ENCODE data around the gene PRKAG1.

PRKAG1 gene

GRCh38 chr12:48954841-48955501, 63.6 kb downstream of the PRKAG1 start:
- H3K36me3 ChIP-seq (ENCODE audit: control insufficient read depth in 2 of 2, insufficient read depth in 1 of 2, low read length in 2 of 2) = peaks cover 13 to 39% of the 10 kb centered on the region in 2 experiments; a peak in 2 of 3 replicates
- ChIA-PET POLR2A (no interaction called here), CTCF (interaction anchor here (1.2 to 8.9 kb wide), 4 partner anchors 17 to 102 kb away, joined by 4 to 64 read pairs (median 7); no protein-coding TSS in a partner anchor)
- no peak overlapping the region for H3K4me3 ChIP-seq (ENCODE audit: low read depth, low read length)
- H3K27ac ChIP-seq (ENCODE audit: extremely low read depth, low read depth, low read length) = peak overlapping the region; percentile 12; the same call in 1 of the 2 replicates
- TF ChIP-seq OSR2 (tag by site-specific recombination; IDR thresholded peaks at IDR 0.05) (0 out of 2 replicates have a peak, but pooled peaks have one; percentile 16), ZSCAN23 (tag by site-specific recombination; IDR thresholded peaks at IDR 0.05) (no peak), ZNF133 (tag by site-specific recombination; IDR thresholded peaks at IDR 0.05) (peak; percentile 98), ZSCAN18 (tag by site-specific recombination; IDR thresholded peaks at IDR 0.05) (no peak), KLF8 (tag by site-specific recombination; IDR thresholded peaks at IDR 0.05) (no peak)
- TF ChIP-seq, protein P1, sequence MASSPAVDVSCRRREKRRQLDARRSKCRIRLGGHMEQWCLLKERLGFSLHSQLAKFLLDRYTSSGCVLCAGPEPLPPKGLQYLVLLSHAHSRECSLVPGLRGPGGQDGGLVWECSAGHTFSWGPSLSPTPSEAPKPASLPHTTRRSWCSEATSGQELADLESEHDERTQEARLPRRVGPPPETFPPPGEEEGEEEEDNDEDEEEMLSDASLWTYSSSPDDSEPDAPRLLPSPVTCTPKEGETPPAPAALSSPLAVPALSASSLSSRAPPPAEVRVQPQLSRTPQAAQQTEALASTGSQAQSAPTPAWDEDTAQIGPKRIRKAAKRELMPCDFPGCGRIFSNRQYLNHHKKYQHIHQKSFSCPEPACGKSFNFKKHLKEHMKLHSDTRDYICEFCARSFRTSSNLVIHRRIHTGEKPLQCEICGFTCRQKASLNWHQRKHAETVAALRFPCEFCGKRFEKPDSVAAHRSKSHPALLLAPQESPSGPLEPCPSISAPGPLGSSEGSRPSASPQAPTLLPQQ (tag by site-specific recombination; IDR thresholded peaks at IDR 0.05) = no peak
- TF ChIP-seq, protein P2, sequence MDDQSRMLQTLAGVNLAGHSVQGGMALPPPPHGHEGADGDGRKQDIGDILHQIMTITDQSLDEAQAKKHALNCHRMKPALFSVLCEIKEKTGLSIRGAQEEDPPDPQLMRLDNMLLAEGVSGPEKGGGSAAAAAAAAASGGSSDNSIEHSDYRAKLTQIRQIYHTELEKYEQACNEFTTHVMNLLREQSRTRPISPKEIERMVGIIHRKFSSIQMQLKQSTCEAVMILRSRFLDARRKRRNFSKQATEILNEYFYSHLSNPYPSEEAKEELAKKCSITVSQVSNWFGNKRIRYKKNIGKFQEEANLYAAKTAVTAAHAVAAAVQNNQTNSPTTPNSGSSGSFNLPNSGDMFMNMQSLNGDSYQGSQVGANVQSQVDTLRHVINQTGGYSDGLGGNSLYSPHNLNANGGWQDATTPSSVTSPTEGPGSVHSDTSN (CRISPR knock-in tag; IDR thresholded peaks at IDR 0.05) = no peak
- no peaks in the 10 kb centered on the region for H3K9me3 ChIP-seq (ENCODE audit: control insufficient read depth, insufficient read depth, low read depth, low read length)
- no peaks in the 10 kb centered on the region for H3K4me1 ChIP-seq (ENCODE audit: control insufficient read depth, insufficient read depth, low read length)

- POLR2A ChIA-PET = interaction anchor here (1.1 kb wide), 1 partner anchor 11 kb away, joined by 3 read pairs; no protein-coding TSS in a partner anchor
- H3K4me3 ChIP-seq (ENCODE audit: low read depth, low read length) = no peak overlapping the region
- CTCF ChIA-PET = interaction anchor here (0.6 to 8.9 kb wide), 6 partner anchors 14 to 101 kb away, joined by 3 to 64 read pairs (median 4); no protein-coding TSS in a partner anchor
- H3K9me3 ChIP-seq (ENCODE audit: control insufficient read depth, insufficient read depth, low read depth, low read length) = no peaks in the 10 kb centered on the region
- H3K36me3 ChIP-seq (ENCODE audit: control insufficient read depth in 2 of 2, insufficient read depth in 1 of 2, low read length in 2 of 2) = peaks cover 13 to 42% of the 10 kb centered on the region in 2 experiments; a peak in 2 of 3 replicates
- TF ChIP-seq ZNF112 (tag by site-specific recombination; IDR thresholded peaks at IDR 0.05) (no peak), BCL11B (tag by site-specific recombination; IDR thresholded peaks at IDR 0.05; ENCODE audit: low read depth) (no peak), ZNF433 (tag by site-specific recombination; IDR thresholded peaks at IDR 0.05; ENCODE audit: low read depth) (no peak), SALL2 (tag by site-specific recombination; IDR thresholded peaks at IDR 0.05; ENCODE audit: borderline replicate concordance) (no peak), ZNF280C (tag by site-specific recombination; IDR thresholded peaks at IDR 0.05) (no peak), SCRT1 (tag by site-specific recombination; IDR thresholded peaks at IDR 0.05; ENCODE audit: borderline replicate concordance) (no peak), KLF7 (tag by site-specific recombination; IDR thresholded peaks at IDR 0.05; ENCODE audit: borderline replicate concordance) (no peak), OSR2 (tag by site-specific recombination; IDR thresholded peaks at IDR 0.05) (no peak), ZNF76 (tag by site-specific recombination; IDR thresholded peaks at IDR 0.05; ENCODE audit: borderline replicate concordance, low read depth) (no peak)
- TF ChIP-seq, protein P3, sequence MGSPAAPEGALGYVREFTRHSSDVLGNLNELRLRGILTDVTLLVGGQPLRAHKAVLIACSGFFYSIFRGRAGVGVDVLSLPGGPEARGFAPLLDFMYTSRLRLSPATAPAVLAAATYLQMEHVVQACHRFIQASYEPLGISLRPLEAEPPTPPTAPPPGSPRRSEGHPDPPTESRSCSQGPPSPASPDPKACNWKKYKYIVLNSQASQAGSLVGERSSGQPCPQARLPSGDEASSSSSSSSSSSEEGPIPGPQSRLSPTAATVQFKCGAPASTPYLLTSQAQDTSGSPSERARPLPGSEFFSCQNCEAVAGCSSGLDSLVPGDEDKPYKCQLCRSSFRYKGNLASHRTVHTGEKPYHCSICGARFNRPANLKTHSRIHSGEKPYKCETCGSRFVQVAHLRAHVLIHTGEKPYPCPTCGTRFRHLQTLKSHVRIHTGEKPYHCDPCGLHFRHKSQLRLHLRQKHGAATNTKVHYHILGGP (tag by site-specific recombination; IDR thresholded peaks at IDR 0.05) = no peak
- no peaks in the 10 kb centered on the region for H3K4me1 ChIP-seq (ENCODE audit: control insufficient read depth, insufficient read depth, low read length)
- H3K27ac ChIP-seq (ENCODE audit: extremely low read depth, low read depth, low read length) = no peak overlapping the region
Measured at GRCh38 chr12:48954061-48954460, 64.5 kb downstream of the PRKAG1 start.

Measured in HEK293 (cell line).